ENCODE measurements around the gene GNB5. TPM values are rescaled to one million over a fixed set of nuclear protein-coding genes. Genes with fewer than 3 reads are reported as not detected.

The GNB5 gene
- total RNA-seq, 1 experiment from 2014 or later: 29.8 TPM

GRCh38 chr15:52236013-52236412, 44.8 kb upstream of the GNB5 start:
- Mint-ChIP-seq H3K4me3 (no peak overlapping the region), H3K27ac (no peak overlapping the region), H3K36me3 (ENCODE audit: insufficient read depth in 1 of 3, low read depth in 3 of 3) (peaks cover 6 to 68% (median 68%) of the 10 kb centered on the region in 3 experiments; a peak in 6 of 7 replicates), H3K27me3 (ENCODE audit: low read depth) (no peaks in the 10 kb centered on the region), H3K4me1 (no peaks in the 10 kb centered on the region), H3K9me3 (no peaks in the 10 kb centered on the region)
- H2AK5ac ChIP-seq (ENCODE audit: insufficient read length, low read length): no peak overlapping the region
- H3K4ac ChIP-seq (ENCODE audit: low read depth, low read length): no peak overlapping the region
- H2BK20ac ChIP-seq (ENCODE audit: low read depth, low read length, poor library complexity, severe bottlenecking): no peak overlapping the region
- no peak overlapping the region for H3K27ac ChIP-seq (ENCODE audit: insufficient read length, low read depth, low read length)
- no peak overlapping the region for H2AFZ ChIP-seq (ENCODE audit: low read length)
- no peak overlapping the region for H4K5ac ChIP-seq (ENCODE audit: insufficient read length, low read depth, low read length)
- H3K79me1 ChIP-seq (ENCODE audit: insufficient read depth, low read depth, low read length, poor library complexity, severe bottlenecking): no peaks in the 10 kb centered on the region
- H3K9ac ChIP-seq (ENCODE audit: extremely low read depth, insufficient read length, low read length): no peak overlapping the region
- DNase-seq: no peak
- no CpG with 5 or more reads among the region's 8 CpGs for WGBS (ENCODE audit: extremely low coverage, insufficient read length, low lambda C conversion rate)
- no peak overlapping the region for H4K91ac ChIP-seq (ENCODE audit: insufficient read length, low read depth, low read length)
- H2BK5ac ChIP-seq (ENCODE audit: insufficient read length, low read length): no peak overlapping the region
- no peak for TF ChIP-seq CTCF (conservative IDR thresholded peaks at IDR 0.05)
- no peak overlapping the region for H4K8ac ChIP-seq (replicated peaks; ENCODE audit: insufficient read length, low read depth, low read length)
- no peak overlapping the region for H3K18ac ChIP-seq (ENCODE audit: insufficient read length, low read depth, low read length)
- H3T11ph ChIP-seq (ENCODE audit: low read length): no peak overlapping the region
- H3K4me1 ChIP-seq (ENCODE audit: insufficient read depth, low read length): no peaks in the 10 kb centered on the region
- H3K9me3 ChIP-seq (ENCODE audit: control insufficient read depth, low read depth, low read length): no peaks in the 10 kb centered on the region
- no peaks in the 10 kb centered on the region for H3K23me2 ChIP-seq (ENCODE audit: insufficient read length, low read depth, low read length, poor library complexity, severe bottlenecking)
- H2BK120ac ChIP-seq (ENCODE audit: low read depth, low read length, poor library complexity, severe bottlenecking): no peak overlapping the region
- no peak overlapping the region for H3K14ac ChIP-seq (ENCODE audit: insufficient read depth, low read length)
- no peak overlapping the region for H2BK12ac ChIP-seq (ENCODE audit: insufficient read length, low read depth, low read length)
- H3K56ac ChIP-seq (ENCODE audit: insufficient read length, low read depth, low read length): no peak overlapping the region
- no peak overlapping the region for H2BK15ac ChIP-seq (ENCODE audit: low read depth, low read length)
- no peaks in the 10 kb centered on the region for H3K27me3 ChIP-seq (ENCODE audit: insufficient read depth, low read length)
- no peaks in the 10 kb centered on the region for H4K20me1 ChIP-seq (ENCODE audit: control insufficient read depth, insufficient read depth, insufficient read length)
- no peak overlapping the region for H3K4me2 ChIP-seq (ENCODE audit: insufficient read depth, insufficient read length, low read length)
- no peaks in the 10 kb centered on the region for H3K79me2 ChIP-seq (ENCODE audit: insufficient read depth, low read length)
- H3K23ac ChIP-seq (ENCODE audit: insufficient read length, low read depth, low read length): no peak overlapping the region

Data from H9 (cell line).